HepG2 (cell line): ENCODE measurements around the gene GNA12.

Experiments
- DPF2 ChIP-seq: sonication (generic); formaldehyde crosslinking; IDR thresholded peaks from 2 replicates; pipeline ENCODE4 v1.4.0; 2020; ENCODE audit warnings: mild to moderate bottlenecking, low read depth, missing genetic modification reagents, borderline replicate concordance
- E2F1 ChIP-seq: sonication (generic); formaldehyde crosslinking; IDR thresholded peaks from 2 replicates; pipeline ENCODE4 v1.5.0; 2020; ENCODE audit warnings: missing genetic modification reagents
- POLR2A ChIP-seq, 2 experiments: IDR thresholded peaks; 2 replicates each; pipeline ENCODE4 v1.6.1; 2011; ENCODE audit warnings: low read depth in 2 of 2, low read length in 2 of 2, mild to moderate bottlenecking in 1 of 2, moderate library complexity in 1 of 2; ENCODE audit not compliant: insufficient read depth in 1 of 2
- RAD51 ChIP-seq: fragments of 450-650 bp; IDR thresholded peaks from 2 replicates; pipeline ENCODE4 v1.6.1; 2016; ENCODE audit warnings: borderline replicate concordance

DNA sequence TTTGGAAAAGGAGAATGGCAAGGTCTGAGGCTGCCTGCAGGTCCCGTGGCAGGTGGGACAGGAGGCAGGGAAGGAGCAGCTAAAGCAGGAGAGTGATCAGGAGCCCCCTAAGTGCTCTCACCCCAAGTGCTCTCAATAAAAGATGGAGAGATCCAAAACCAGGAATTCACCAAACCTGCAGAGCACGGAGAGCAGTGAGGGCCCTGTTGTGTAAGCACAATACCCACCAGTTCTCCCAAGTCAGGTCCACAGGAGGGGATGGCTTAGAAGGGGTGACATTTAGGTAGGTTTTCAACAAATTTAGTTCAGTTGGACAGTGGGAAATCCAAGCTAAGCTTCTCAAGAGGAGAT, 40.8 kb downstream of the GNA12 start:
- TF ChIP-seq POLR2A (IDR thresholded peaks at IDR 0.05; ENCODE audit: insufficient read depth in 1 of 2, low read depth in 2 of 2, low read length in 2 of 2) (0 out of 4 replicates have a peak, but pooled peaks of 1 of the 2 experiments have one; percentile 3), E2F1 (CRISPR knock-in tag) (no peak), RAD51 (no peak), DPF2 (CRISPR knock-in tag) (no peak)
